IPS-11a (cell line): ENCODE measurements around the gene PDE2A.
"Not testable (repeated sequence)": the region's sequence is repeated elsewhere in the genome, so short reads cannot be mapped to it uniquely, and the experiment has no call there.

Experiments used
- H3K4me3 ChIP-seq: one replicate; pipeline ENCODE4 v1.5.1; 2013; ENCODE audit warnings: low read depth, low read length, control low read depth

PDE2A gene

DNA sequence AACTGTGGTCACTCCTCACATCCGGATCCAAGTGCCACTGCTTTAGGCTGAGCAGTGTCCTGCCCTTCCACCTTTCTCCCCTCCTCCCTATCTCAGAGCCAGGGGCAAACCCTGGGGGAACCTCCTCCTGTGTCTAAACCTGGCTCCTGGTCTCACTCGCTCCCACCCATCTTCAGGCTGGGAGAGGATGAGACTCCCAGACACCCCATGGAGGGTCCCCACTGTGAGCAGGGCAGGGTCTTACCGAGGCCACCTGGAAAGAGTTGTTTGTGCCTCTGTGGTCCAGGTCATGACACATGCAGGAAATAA is 93.6 kb downstream of the PDE2A start:
- no peak overlapping the region for H3K4me3 ChIP-seq

DNA sequence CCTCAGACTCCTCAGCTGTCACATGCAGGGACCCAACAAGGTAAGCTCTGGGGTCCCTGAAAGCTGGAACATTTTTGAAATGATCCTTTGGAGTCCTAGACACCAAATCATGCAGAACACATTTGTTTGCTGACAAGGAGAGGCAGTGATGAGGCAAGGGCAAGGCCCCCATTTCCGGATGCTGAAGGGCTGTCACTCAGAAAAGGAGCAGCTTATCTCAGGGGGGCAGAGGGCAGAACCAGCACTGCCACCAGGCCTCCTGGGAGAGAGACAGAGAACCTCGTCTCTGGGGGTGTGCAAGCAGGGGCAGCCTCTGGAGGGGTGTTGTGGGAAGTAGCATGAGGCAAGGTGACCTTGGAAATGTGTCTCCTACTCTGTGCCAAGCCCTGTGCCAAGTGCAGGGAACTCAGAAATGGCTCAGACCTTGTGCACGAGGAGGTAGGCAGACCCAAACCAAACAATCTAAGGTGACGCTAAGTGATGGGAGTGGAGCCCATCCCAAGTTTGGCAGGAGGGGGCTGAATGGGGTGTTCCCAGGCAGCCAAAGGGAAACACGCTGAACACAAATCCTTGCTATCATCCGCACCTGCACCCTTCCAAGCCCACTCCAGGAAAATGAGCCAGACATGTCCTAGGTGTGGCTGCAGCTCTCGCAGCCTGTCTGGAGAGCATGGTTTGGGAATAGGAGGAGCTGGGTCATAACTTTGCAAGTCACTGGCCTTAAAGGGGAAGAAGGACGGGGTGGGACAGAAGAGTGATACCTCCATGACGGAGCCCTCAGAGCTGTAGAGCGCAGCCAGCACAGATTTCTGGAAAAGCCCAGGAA is 94.2 kb downstream of the PDE2A start:
- H3K4me3 ChIP-seq: no peak overlapping the region

DNA sequence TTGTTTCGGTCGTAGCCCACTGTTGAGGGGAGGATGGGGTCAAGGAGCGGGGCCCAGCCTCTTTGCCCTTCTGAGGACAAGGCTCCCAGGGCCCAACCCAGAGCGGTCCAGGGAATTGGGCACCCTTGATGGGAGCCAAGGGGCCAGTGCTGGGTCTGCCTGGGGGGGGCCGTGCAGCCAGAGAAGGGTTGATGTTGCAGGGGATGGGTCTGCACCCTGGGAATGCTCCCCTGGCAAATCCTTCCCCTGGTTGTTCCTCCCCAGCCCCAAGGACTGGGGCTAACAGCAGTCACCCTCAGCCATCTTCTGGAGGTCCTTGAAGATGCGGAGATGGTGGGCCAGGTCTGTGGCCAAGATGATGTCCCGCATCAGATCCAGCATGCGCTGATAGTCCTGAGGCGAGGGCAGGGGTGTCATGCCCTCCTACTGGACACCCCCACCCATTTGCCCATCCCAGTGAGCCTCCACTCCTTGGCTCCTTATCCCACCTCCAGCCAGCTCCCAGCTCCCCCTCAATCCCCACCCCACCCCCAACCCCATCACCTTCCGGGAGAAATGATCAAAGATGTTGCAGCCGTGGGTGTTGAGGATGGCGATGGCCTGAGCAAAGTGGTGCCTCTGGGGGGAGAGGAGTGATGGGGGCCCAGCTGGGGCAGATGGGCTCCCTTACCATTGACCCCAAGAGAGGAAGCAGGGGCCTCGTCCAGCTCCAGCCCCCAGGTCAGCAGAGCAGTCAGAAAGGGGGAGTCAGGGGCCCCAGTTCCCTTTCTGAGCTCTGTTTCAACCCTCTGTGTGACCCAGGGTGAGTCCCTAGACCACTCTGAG is 95.0 kb downstream of the PDE2A start:
- H3K4me3 ChIP-seq: no peak overlapping the region

DNA sequence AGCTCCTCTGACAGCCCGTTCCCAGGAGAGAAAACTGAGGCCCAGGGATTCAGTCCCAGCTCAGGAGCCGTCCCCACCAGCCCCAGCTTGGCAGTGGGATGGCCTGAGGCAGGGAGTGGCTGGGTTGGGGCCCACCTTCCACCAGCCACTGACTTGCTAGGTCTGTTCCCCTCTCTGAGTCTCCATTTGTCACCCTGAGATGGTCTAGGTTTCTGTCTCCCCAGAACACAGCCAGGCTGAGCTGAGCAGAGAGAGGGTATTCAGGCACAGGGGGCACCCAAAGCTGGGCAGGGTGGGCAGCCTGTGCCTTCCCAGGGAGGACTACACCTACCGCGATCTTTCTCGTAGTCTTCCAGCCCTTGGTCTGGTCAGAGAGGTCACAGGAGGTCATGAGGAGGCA is 95.7 kb downstream of the PDE2A start:
- H3K4me3 ChIP-seq: no peak overlapping the region

DNA sequence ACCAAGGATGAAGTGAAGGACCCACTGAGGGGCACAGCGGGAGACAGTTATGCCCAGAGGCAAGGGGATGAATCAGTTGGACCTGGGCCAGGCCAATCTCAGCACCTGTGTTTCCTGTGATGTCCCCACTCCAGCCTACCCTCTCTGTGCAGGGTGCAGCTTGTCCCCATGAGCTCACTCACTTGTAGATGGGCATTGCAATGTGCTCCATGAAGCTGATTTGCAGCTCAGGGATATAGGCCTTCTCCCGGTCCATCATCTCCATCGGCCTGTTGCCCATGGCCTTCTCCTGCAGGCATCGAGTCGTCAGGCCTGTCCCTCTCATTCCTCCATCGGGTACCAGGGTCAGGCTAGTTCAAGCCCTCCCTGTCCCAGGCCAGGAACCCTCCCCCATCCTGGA is 96.2 kb downstream of the PDE2A start:
- H3K4me3 ChIP-seq: no peak overlapping the region

DNA sequence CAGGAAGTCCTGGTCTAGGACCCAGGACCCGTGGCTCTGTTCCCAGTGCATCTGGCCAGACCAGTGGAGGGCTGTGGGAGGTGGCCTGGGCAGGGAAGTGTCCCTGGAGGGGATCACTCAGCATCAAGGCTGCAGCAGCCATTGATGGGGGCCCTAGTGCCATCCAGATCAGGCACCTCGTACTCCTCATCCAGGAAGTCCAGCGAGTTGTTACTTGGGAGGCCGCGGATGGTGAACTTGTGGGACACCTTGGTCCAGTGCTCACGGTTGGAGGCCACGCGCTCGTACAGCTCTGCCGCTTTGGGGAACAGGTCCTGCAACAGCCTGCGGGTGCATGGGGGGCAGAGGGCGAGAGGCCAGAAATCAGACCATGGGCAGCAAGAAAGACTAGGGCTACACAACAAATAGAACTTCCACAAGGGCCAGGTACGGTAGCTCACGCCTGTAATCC is 96.9 kb downstream of the PDE2A start:
- no peak overlapping the region for H3K4me3 ChIP-seq

DNA sequence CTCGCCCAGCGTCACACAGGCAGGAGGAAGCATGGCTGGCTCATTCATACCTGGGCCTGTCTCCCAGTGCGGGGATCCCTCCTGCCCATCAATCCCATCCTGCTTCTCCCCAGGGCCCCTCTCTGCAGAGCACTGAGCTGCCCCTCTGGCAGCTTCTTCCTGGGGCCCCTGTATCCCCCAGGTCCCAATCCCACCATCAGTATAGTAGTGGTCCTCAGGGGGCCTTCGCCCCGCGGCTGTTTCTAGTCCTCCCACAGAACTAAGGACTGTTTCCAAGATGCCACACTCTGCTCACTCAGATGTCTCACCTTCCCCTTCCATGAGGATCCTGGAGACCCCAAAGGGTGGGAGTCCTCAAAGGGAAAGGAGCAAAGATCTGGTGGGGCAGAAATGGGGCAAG is 97.6 kb downstream of the PDE2A start:
- H3K4me3 ChIP-seq: no peak overlapping the region

DNA sequence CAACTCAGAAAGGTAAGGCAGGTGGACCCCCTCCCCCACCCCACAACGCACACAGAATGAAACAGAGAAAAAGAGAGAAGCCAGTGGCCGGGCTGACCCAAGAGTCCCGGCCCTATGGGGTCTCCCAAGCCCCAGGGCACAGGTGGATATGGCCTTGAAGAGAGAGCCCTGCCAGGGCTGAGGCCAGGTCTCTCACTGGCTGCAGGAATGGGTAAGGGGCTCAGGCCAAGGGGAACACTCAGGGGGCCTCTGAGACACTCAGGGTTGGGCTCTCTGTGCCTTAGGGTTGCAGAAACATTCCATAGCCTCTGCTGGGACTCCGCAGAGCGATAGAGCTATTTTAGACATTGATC is 98.0 kb downstream of the PDE2A start:
- H3K4me3 ChIP-seq: no peak overlapping the region

DNA sequence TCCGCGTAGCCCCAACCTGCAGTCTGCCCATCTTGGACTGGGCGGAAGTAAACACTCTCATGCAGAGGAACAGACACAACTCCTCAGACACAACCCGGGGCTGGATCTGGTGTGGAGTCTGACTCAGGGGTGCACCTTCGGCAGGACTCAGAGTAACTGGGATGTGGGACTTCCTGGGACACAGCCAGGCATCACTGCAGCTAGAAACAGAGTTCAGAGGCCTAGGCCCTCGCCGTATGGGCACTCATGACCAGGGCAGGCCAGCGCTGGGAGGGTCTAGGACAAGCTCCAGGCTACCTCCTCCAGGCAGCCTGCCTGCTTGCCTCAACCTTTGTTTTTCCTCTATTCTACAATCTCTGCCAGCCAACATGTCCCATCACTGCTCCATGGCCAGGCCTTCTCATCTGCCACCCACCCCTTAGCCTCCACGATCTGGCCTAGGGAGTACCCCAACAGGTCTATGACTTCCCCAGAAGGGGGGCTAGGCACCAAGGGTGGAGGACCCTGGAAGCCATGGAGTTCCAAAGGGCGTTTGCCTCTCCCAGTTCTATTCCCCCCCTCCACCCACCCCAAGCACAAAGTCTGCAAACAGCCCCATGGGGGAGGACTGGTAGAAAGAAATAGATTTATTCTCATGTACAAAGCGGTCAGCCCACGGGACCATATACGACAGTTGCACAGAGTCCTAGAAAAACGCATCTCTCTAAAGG is 98.5 kb downstream of the PDE2A start:
- no peak overlapping the region for H3K4me3 ChIP-seq

DNA sequence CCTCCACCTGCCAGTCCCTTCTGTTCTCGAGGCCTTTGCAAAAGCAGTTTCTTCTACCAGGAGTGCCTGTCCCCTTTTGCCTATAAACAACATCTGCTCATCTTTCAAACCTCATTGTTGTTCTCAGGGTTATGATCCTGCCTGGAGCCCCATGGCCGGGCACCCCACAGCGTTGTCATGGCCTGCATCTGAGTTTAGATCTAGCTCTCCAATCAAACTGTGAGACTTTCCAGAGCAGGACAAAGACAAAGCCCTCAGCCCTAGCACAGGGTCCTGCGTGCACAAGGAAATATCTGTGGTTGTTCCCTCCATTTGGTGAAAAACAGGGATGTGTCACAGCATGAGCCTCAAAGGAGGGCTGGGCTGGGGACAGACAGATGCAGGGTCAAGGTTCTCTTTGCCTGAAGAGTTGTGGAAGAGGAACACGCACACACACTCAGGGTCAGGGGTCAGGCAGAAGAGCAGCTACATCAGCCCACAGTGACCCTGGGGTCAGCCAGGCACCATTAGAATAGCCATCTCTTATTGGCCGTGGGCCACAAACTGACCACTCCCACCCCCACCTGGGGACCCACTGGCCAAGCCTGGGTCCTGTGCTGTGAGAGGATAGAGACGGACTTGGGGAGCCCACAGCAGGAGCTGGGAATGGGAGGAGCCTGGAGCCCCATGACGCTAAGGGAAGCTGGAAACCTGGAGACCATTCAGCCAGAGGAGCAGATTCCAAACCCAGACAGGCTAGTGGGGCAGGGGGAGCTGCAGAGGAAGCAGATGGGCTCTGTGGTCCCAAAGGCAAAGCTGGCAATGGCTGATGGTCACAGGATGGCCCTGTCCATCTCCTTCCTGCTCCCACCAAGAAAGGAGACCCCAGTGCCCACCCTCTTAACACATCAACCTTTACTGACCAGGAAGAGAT is 99.4 kb downstream of the PDE2A start:
- H3K4me3 ChIP-seq: no peak overlapping the region

DNA sequence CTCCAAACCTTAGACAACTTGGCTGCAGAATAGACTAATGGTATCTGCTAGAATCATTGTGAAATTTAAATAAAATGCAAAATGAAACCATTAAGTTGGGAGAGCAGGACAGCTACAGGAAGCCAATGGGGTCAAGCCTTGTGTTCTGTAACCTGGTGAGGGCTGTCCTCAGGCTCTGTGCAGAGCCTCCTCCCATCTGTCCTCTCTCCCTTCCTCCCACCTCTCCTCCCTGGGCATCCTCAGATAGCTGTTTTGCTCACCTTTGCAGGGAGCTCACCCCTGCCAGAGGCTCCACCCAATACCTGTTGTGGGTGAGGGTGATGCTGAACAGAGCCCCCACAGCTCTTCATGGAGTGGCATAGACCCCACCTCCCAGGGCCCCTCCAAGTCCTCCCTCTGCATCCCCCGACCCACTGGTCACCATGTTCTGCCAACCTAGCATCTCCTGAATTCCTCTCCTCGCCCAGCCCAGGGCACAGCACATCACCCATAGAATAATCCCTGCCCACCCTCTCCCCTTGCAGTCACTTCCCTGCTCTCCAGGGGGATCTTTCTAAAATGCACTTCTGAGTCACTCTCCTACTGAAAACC is 100.3 kb downstream of the PDE2A start:
- no peak overlapping the region for H3K4me3 ChIP-seq

DNA sequence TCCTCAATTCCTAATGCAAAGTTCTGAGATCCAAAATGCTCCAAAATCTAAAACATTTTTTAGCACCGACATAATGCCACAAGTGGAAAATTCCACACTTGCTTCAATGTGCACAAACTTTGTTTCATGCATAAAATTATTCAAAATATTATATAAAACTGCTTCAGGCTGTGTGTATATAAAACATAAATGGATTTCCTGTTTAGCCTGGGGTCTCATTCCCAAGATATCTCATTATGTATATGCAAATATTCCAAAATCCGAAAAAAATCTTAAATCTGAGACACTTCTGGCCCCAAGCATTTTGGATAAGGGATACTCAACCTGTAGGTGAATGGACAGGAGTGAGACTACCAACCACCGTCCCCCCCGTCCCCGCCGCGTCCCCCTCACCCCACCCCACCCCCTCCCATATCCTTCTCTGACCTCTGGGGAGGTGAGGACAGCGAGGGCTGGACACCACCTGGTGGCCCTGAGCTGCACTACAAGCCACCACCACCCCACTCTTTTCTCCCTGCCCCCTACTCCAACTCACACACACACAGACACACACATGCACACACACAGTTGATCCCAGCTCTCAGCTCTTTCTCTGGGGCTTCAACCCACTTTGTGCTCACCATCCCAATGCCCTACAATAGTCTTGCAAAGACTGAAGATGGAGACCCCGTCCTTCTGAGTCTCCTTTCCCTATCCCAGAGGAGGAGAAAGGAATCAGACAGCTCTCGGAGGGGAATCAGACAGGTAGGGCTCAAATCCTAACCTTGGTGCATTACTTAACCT is 101.0 kb downstream of the PDE2A start:
- H3K4me3 ChIP-seq: no peak overlapping the region

DNA sequence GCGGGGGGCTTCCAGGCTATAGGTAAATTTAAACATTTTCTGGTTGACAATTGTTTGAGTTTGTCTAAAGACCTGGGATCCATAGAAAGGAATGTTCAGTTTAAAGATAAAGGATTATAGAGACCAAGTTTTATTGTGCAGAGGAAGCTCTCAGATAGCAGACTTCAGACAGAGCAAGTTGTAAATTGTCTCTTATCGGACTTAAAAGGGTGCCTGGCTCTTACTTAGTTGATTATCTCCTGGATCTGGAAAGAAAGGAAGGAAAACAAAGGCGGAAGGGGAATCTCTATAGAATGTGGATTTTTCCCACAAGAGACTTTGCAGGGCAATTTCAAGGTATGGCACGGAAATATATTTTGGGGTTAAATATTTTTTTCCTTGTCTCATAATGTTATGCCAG is 101.7 kb downstream of the PDE2A start:
- H3K4me3 ChIP-seq: not testable (repeated sequence)

DNA sequence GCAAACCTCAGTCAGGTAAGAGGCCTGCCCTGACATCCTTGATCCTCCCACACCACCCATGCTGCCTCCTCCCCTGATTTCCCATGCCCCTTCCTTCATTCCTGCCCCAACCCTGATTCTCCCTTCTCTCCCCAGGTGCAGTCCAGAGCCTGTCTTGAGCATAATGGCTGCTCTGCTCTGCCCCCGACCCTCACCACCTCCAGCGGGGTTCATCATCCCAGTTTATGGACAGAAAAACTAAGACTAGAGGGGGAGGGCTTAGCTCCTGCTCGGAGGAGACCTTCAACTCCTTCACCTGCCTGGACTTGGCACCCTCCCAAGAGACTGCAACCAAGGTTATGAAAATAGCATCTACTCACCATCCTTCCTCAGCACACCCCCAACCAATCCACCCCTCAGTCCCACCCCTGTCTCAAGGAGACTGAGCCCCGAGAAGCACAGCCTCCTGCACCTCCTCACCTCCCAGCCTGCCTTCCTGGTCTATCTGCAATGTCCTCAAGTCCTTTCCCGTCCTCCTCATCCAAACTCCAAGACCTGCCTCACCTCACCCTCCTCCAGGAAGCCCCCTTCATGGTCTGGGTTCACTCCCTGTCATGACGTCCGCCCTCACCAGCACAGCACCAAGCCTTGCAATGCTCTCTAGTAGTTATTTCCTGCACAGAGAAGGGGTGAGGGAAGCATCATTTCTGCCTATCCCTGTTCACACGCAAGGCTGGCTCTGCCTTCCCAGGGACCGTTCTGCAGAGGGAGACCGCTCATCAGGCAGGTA is 103.1 kb downstream of the PDE2A start:
- no peak overlapping the region for H3K4me3 ChIP-seq

DNA sequence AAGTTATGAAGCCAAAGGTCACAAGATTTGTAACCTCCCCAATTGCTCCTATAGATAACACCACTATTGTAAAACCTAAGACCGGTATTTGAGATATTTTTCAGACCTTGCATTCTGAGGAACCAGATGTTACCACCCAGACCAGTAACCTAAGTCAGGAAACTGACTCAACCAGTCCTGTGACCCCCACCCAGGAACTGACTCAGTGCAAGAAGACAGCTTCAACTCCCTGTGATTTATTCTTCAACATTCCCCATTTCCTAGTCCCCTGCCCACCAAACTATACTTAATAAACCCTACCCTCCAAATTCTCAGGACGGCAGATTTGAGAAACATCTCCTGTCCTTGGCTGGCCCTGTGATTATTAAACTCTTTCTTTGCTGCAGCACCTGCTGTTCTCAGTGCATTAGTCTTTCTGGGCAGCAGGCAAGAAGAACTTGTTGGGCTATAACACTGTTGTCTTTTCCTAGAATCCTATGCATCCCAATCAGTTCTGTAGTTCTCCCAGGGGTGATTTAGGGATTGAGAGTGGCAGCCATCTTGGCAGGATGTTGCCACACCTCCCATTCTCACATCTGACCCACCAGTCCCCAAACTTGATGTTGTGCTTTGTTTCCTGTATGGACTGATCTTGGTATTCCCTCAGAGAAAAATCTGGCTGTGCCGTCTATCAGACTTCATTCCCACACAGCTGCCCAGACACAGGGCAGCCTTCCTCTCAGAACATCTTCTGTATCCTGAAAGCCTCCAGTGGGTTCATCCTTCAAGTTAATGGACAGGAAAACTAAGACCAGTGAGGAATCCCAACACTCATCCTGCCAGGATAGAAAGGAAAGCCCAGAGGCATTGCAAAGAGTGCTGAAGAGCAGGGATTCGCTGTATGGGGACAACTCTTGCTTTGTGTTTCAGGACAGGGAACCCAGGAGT is 104.0 kb downstream of the PDE2A start:
- H3K4me3 ChIP-seq: no peak overlapping the region

DNA sequence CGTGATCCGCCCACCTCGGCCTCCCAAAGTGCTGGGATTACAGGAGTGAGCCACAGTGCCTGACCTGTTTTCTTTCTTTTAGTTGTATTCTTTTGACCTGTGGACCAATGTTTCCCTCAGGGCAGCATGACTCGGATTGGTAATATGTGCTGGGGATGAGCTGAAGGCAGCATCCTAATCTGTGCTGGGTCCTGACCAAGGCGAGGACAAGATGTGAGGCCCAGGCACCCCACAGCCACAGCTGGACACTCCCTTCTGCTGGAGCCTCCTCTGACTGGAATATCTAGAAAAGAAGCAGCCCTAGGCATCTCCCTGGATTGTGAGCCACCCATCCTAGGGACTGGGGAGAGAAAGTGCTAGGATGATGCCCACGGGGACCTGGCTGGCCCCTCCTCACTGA is 105.4 kb downstream of the PDE2A start:
- H3K4me3 ChIP-seq: no peak overlapping the region

DNA sequence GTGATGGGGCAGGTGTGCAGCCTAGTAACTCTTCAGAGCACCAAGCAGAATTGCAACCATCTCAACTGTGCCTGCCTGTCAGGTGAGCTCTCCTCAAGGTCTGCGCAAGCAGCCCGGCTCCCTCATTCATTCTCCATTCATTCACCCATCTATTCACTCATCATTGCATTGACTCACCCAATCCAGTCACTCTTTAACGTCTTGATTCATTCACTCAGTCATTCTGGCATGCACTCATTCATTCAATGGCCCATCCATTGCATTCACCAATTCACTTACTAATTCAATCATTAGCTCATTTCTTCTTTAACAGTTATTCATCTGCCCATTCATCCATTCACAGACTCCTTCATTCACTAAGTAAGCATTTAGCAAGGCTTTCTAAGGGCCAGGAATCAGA is 111.8 kb downstream of the PDE2A start:
- no peak overlapping the region for H3K4me3 ChIP-seq

DNA sequence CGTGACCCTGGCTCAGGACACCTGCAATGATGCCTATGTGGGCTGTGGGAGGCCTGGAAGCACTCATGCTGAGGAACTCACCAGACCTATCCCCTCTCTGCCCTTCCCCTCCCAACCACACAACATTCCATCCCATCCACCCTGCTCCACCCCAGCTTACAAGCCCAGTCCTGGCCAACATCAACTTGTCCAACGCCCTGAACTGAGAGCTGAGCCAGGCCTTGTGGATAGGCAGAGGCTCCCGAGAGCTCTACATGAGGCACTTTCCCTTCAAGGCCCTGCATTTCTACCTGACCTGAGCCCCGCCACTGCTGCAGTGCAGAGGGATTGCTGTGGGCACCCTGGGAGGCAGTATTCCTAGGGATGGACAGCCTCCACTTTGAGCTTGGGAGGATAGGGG is 112.4 kb downstream of the PDE2A start:
- H3K4me3 ChIP-seq: no peak overlapping the region
